DOHH2 (cell line): Measurements from ENCODE around the gene ADAMTS3.

Experiments used
- H3F3A ChIP-seq: fragments of 200-600 bp; sonication (generic), shearing (Covaris generic); 2 replicates; pipeline ENCODE4 v1.6.0; 2016; ENCODE audit warnings: antibody characterized with exemption, mild to moderate bottlenecking; ENCODE audit not compliant: control insufficient read depth, insufficient read depth
- H3K27ac ChIP-seq: fragments of 200-600 bp; sonication (generic); 2 replicates; pipeline ENCODE4 v1.5.1; 2014; ENCODE audit warnings: low read depth, mild to moderate bottlenecking, low read length, moderate library complexity
- H3K27me3 ChIP-seq: fragments of 200-600 bp; sonication (generic); 2 replicates; pipeline ENCODE4 v1.6.1; 2014; ENCODE audit warnings: mild to moderate bottlenecking, low read length, mixed read lengths; ENCODE audit not compliant: control insufficient read depth
- H3K36me3 ChIP-seq: fragments of 200-600 bp; sonication (generic); 2 replicates; pipeline ENCODE4 v1.6.1; 2014; ENCODE audit warnings: mild to moderate bottlenecking, low read length, moderate library complexity, mixed read lengths; ENCODE audit not compliant: control insufficient read depth
- H3K4me1 ChIP-seq: fragments of 200-600 bp; sonication (generic); 2 replicates; pipeline ENCODE4 v1.6.1; 2014; ENCODE audit warnings: mild to moderate bottlenecking, low read length, mixed read lengths; ENCODE audit not compliant: control insufficient read depth
- H3K4me2 ChIP-seq: fragments of 200-600 bp; sonication (generic); 2 replicates; pipeline ENCODE4 v1.6.0; 2014; ENCODE audit warnings: mild to moderate bottlenecking, low read length, moderate library complexity
- H3K4me3 ChIP-seq: fragments of 200-600 bp; sonication (generic); 2 replicates; pipeline ENCODE4 v1.5.1; 2014; ENCODE audit warnings: mild to moderate bottlenecking, low read length, mixed read lengths
- H3K79me2 ChIP-seq: fragments of 200-600 bp; sonication (generic); 2 replicates; pipeline ENCODE4 v1.6.1; 2014; ENCODE audit warnings: mild to moderate bottlenecking, low read length, mixed read lengths; ENCODE audit not compliant: control insufficient read depth
- H3K9me2 ChIP-seq: fragments of 200-600 bp; sonication (generic); replicated peaks from 2 replicates; pipeline ENCODE4 v1.6.1; 2014; ENCODE audit warnings: mild to moderate bottlenecking, low read length, mixed read lengths; ENCODE audit not compliant: control insufficient read depth
- H3K9me3 ChIP-seq: fragments of 200-600 bp; sonication (generic); 2 replicates; pipeline ENCODE4 v1.6.1; 2014; ENCODE audit warnings: antibody characterized with exemption, low read length, mixed read lengths; ENCODE audit not compliant: control insufficient read depth, insufficient read depth
- H4K20me1 ChIP-seq: fragments of 200-600 bp; sonication (generic); 2 replicates; pipeline ENCODE4 v1.6.0; 2014; ENCODE audit warnings: low read depth, mild to moderate bottlenecking, antibody characterized with exemption, low read length, moderate library complexity; ENCODE audit not compliant: control insufficient read depth, insufficient read depth
- CTCF ChIP-seq: fragments of 200-600 bp; sonication (generic); IDR thresholded peaks from one replicate; pipeline ENCODE4 v1.5.1; 2014; ENCODE audit warnings: antibody characterized with exemption, mild to moderate bottlenecking, low read depth, low read length; ENCODE audit not compliant: poor library complexity, severe bottlenecking
- EZH2phosphoT487 ChIP-seq: fragments of 200-600 bp; sonication (generic); IDR thresholded peaks from 2 replicates; pipeline ENCODE4 v1.6.1; 2017; ENCODE audit warnings: borderline replicate concordance, mild to moderate bottlenecking, antibody characterized with exemption, low read length, moderate library complexity, mixed read lengths

Gene ADAMTS3

GRCh38 chr4:72301759-72302158 lies 267.3 kb downstream of the ADAMTS3 start:
- H3F3A ChIP-seq, result no peaks in the 10 kb centered on the region
- no peak overlapping the region for H3K27ac ChIP-seq
- no peaks in the 10 kb centered on the region for H3K36me3 ChIP-seq
- TF ChIP-seq CTCF, result no peak
- H3K4me2 ChIP-seq, result no peak overlapping the region
- no peaks in the 10 kb centered on the region for H3K79me2 ChIP-seq
- H4K20me1 ChIP-seq, result no peaks in the 10 kb centered on the region
- no peaks in the 10 kb centered on the region for H3K9me3 ChIP-seq
- H3K4me1 ChIP-seq, result no peaks in the 10 kb centered on the region
- no peaks in the 10 kb centered on the region for H3K27me3 ChIP-seq
- H3K9me2 ChIP-seq, result no peaks in the 10 kb centered on the region
- no peak overlapping the region for H3K4me3 ChIP-seq

GRCh38 chr4:72300126-72300525 lies 268.9 kb downstream of the ADAMTS3 start:
- Histone ChIP-seq H3K4me1 (no peaks in the 10 kb centered on the region), H3K4me3 (no peak overlapping the region), H3K9me3 (no peaks in the 10 kb centered on the region), H3K79me2 (no peaks in the 10 kb centered on the region), H3K27ac (no peak overlapping the region), H3F3A (no peaks in the 10 kb centered on the region), H4K20me1 (no peaks in the 10 kb centered on the region), H3K36me3 (no peaks in the 10 kb centered on the region), H3K9me2 (no peaks in the 10 kb centered on the region), H3K4me2 (no peak overlapping the region), H3K27me3 (no peaks in the 10 kb centered on the region)
- TF ChIP-seq CTCF, result no peak
- no peak for TF ChIP-seq EZH2phosphoT487

DNA sequence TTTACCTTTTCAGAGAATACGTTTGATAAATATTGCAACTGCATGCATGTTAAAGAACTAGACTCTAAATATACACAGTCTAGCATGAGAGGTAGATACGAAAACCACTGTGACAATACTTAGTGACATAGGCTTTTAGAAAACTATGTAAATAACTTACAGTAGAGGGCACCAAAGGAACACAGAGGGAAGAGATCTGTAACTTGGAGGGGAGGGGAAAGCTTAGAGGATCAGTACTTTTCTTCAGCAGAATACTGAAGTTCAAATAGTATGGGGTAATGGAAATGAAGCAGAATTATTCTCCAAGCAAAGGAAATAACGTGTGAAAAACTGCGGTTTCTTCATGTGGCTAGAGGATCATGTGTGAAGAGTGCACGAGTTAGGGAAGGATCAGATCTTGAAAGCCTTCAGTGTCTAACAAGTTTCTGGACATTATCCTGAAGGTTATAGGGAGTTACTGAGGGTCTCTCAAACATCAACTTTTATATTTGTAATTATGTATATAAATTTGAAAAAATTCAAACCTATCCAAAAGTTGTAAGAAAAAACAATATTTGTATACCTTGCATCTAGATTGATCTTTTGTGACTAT lies 273.0 kb downstream of the ADAMTS3 start:
- TF ChIP-seq EZH2phosphoT487 (no peak), CTCF (peak; percentile 57)
- H3K36me3 ChIP-seq, result no peaks in the 10 kb centered on the region
- H3K27ac ChIP-seq, result no peak overlapping the region
- H3F3A ChIP-seq, result no peaks in the 10 kb centered on the region
- no peaks in the 10 kb centered on the region for H3K79me2 ChIP-seq
- no peaks in the 10 kb centered on the region for H3K27me3 ChIP-seq
- H4K20me1 ChIP-seq, result no peaks in the 10 kb centered on the region
- no peaks in the 10 kb centered on the region for H3K9me2 ChIP-seq
- H3K4me2 ChIP-seq, result no peak overlapping the region
- no peaks in the 10 kb centered on the region for H3K9me3 ChIP-seq
- no peaks in the 10 kb centered on the region for H3K4me1 ChIP-seq
- H3K4me3 ChIP-seq, result no peak overlapping the region

- H4K20me1 ChIP-seq, result no peaks in the 10 kb centered on the region
- H3K36me3 ChIP-seq, result no peaks in the 10 kb centered on the region
- H3K27me3 ChIP-seq, result no peaks in the 10 kb centered on the region
- no peak for TF ChIP-seq CTCF
- no peak for TF ChIP-seq EZH2phosphoT487
- H3K4me3 ChIP-seq, result no peak overlapping the region
- no peaks in the 10 kb centered on the region for H3K9me3 ChIP-seq
- no peaks in the 10 kb centered on the region for H3F3A ChIP-seq
- H3K4me1 ChIP-seq, result no peaks in the 10 kb centered on the region
- H3K4me2 ChIP-seq, result no peak overlapping the region
- no peaks in the 10 kb centered on the region for H3K9me2 ChIP-seq
- H3K27ac ChIP-seq, result no peak overlapping the region
- H3K79me2 ChIP-seq, result no peaks in the 10 kb centered on the region
Observed at GRCh38 chr4:72290737-72291136, 278.3 kb downstream of the ADAMTS3 start.
